Measurements from ENCODE around the gene MGA. TPM values are rescaled to one million over a fixed set of nuclear protein-coding genes. Genes with fewer than 3 reads are reported as not detected.
A peak's percentile ranks its signal among the peaks of the same experiment; 100 is the strongest.

Gene MGA
- total and polyA plus RNA-seq, 2 donors (not counting 1 experiment from before 2014, with no cell fraction given): 6.5 to 33.7 TPM

GRCh38 chr15:41809526-41810220 is 149.5 kb downstream of the MGA start:
- H3K9me3 ChIP-seq (ENCODE audit: control insufficient read depth, insufficient read depth, low read depth, low read length): no peaks in the 10 kb centered on the region
- H3K27me3 ChIP-seq (ENCODE audit: control insufficient read depth, insufficient read depth, low read length): no peaks in the 10 kb centered on the region
- H4K20me1 ChIP-seq (ENCODE audit: control insufficient read depth, extremely low read depth, insufficient read depth, low read length): no peaks in the 10 kb centered on the region
- peaks cover 8% of the 10 kb centered on the region for H3K4me1 ChIP-seq (ENCODE audit: control insufficient read depth, extremely low read depth, insufficient read depth, low read length)
- peaks cover 5% of the 10 kb centered on the region for H3K36me3 ChIP-seq (ENCODE audit: control insufficient read depth, insufficient read depth, low read length)
- no peak overlapping the region for H3K4me3 ChIP-seq (replicated peaks in 1 of 4; ENCODE audit: control extremely low read depth in 1 of 4, insufficient read depth in 1 of 4, low read depth in 3 of 4, low read length in 4 of 4)
- no peak for TF ChIP-seq CTCF (conservative IDR thresholded peaks at IDR 0.05 in 1 of 2, IDR thresholded peaks at IDR 0.05 in 1 of 2; ENCODE audit: low read depth in 1 of 2, low read length in 2 of 2)
- TF ChIP-seq EZH2 (IDR thresholded peaks at IDR 0.05; ENCODE audit: low read length, missing control alignments): no peak
- no peak for DNase-seq (ENCODE audit: low read depth in 2 of 2)
- H3K79me2 ChIP-seq (ENCODE audit: control insufficient read depth, insufficient read depth, low read length): no peaks in the 10 kb centered on the region
- H2AFZ ChIP-seq (ENCODE audit: low read length): no peak overlapping the region
- H3K4me2 ChIP-seq (ENCODE audit: extremely low read depth, insufficient read depth, low read length): no peak overlapping the region
- no peak overlapping the region for H3K9ac ChIP-seq (ENCODE audit: insufficient read depth, low read length)
- H3K27ac ChIP-seq (ENCODE audit: insufficient read depth, low read length): no peak overlapping the region

GRCh38 chr15:41810651-41811431 is 150.6 kb downstream of the MGA start:
- TF ChIP-seq EZH2 (IDR thresholded peaks at IDR 0.05; ENCODE audit: low read length, missing control alignments): no peak
- Histone ChIP-seq H3K79me2 (ENCODE audit: control insufficient read depth, insufficient read depth, low read length) (no peaks in the 10 kb centered on the region), H3K4me3 (replicated peaks in 1 of 4; ENCODE audit: control extremely low read depth in 1 of 4, insufficient read depth in 1 of 4, low read depth in 3 of 4, low read length in 4 of 4) (no peak overlapping the region), H3K27me3 (ENCODE audit: control insufficient read depth, insufficient read depth, low read length) (no peaks in the 10 kb centered on the region), H3K4me1 (ENCODE audit: control insufficient read depth, extremely low read depth, insufficient read depth, low read length) (peaks cover 8% of the 10 kb centered on the region), H4K20me1 (ENCODE audit: control insufficient read depth, extremely low read depth, insufficient read depth, low read length) (no peaks in the 10 kb centered on the region), H3K9ac (ENCODE audit: insufficient read depth, low read length) (no peak overlapping the region), H2AFZ (ENCODE audit: low read length) (no peak overlapping the region), H3K27ac (ENCODE audit: insufficient read depth, low read length) (no peak overlapping the region), H3K36me3 (ENCODE audit: control insufficient read depth, insufficient read depth, low read length) (peaks cover 4% of the 10 kb centered on the region), H3K4me2 (ENCODE audit: extremely low read depth, insufficient read depth, low read length) (no peak overlapping the region), H3K9me3 (ENCODE audit: control insufficient read depth, insufficient read depth, low read depth, low read length) (no peaks in the 10 kb centered on the region)
- DNase-seq (ENCODE audit: low read depth in 2 of 2): no peak

- no peak overlapping the region for H3K4me2 ChIP-seq (ENCODE audit: extremely low read depth, insufficient read depth, low read length)
- H3K9ac ChIP-seq (ENCODE audit: insufficient read depth, low read length): no peak overlapping the region
- peak; percentile 67 to 87 for DNase-seq (ENCODE audit: low read depth in 2 of 2)
- no peaks in the 10 kb centered on the region for H4K20me1 ChIP-seq (ENCODE audit: control insufficient read depth, extremely low read depth, insufficient read depth, low read length)
- TF ChIP-seq EZH2 (IDR thresholded peaks at IDR 0.05; ENCODE audit: low read length, missing control alignments) (no peak), CTCF (conservative IDR thresholded peaks at IDR 0.05 in 1 of 2, IDR thresholded peaks at IDR 0.05 in 1 of 2; ENCODE audit: low read depth in 1 of 2, low read length in 2 of 2) (peak; percentile 89 to 94)
- H3K4me1 ChIP-seq (ENCODE audit: control insufficient read depth, extremely low read depth, insufficient read depth, low read length): peaks cover 8% of the 10 kb centered on the region
- peaks cover 4% of the 10 kb centered on the region for H3K36me3 ChIP-seq (ENCODE audit: control insufficient read depth, insufficient read depth, low read length)
- no peak overlapping the region for H3K27ac ChIP-seq (ENCODE audit: insufficient read depth, low read length)
- no peak overlapping the region for H2AFZ ChIP-seq (ENCODE audit: low read length)
- H3K4me3 ChIP-seq (replicated peaks in 1 of 4; ENCODE audit: control extremely low read depth in 1 of 4, insufficient read depth in 1 of 4, low read depth in 3 of 4, low read length in 4 of 4): no peak overlapping the region
- no peaks in the 10 kb centered on the region for H3K9me3 ChIP-seq (ENCODE audit: control insufficient read depth, insufficient read depth, low read depth, low read length)
- H3K27me3 ChIP-seq (ENCODE audit: control insufficient read depth, insufficient read depth, low read length): no peaks in the 10 kb centered on the region
- no peaks in the 10 kb centered on the region for H3K79me2 ChIP-seq (ENCODE audit: control insufficient read depth, insufficient read depth, low read length)
These were observed 151.4 kb downstream of the MGA start for GRCh38 chr15:41811432-41812195.
